SK-N-MC (cell line): Measurements from ENCODE around the gene ITGA3.

Experiments
- EZH2 ChIP-seq: fragments of 200-600 bp; sonication (generic); IDR thresholded peaks from one replicate; pipeline ENCODE4 v1.6.1; 2017; ENCODE audit warnings: antibody characterized with exemption
- FOXP2 ChIP-seq: optimal IDR thresholded peaks from 2 replicates; pipeline ENCODE3; 2011; ENCODE audit warnings: mild to moderate bottlenecking, moderate library complexity; ENCODE audit not compliant: insufficient read depth; ENCODE audit errors: extremely low read length, control extremely low read depth

GRCh38 chr17:50099003-50099402 lies 43.1 kb downstream of the ITGA3 start:
- no peak for TF ChIP-seq FOXP2
- no peak for TF ChIP-seq EZH2
